ENCODE data around the gene TMEM236. TPM values are rescaled to one million over a fixed set of nuclear protein-coding genes. Genes with fewer than 3 reads are reported as not detected.
A peak's percentile ranks its signal among the peaks of the same experiment; 100 is the strongest.

Gene TMEM236
- total RNA-seq, 1 experiment from 2014 or later = 0.03 TPM

GRCh38 chr10:17842641-17843040 is 90.6 kb downstream of the TMEM236 start:
- in situ Hi-C loops (cut with HindIII; ENCODE audit: low pct_unique_long_range_greater_than_20kb, low sequenced_read_pairs) = no loop called here
- DNase-seq (ENCODE audit: low read depth, low spot score) = no peak

GRCh38 chr10:17847585-17848296 is 95.7 kb downstream of the TMEM236 start:
- DNase-seq (ENCODE audit: low read depth, low spot score) = peak; percentile 41
- in situ Hi-C loops (cut with HindIII; ENCODE audit: low pct_unique_long_range_greater_than_20kb, low sequenced_read_pairs) = no loop called here

GRCh38 chr10:17848646-17849045 is 96.6 kb downstream of the TMEM236 start:
- DNase-seq (ENCODE audit: low read depth, low spot score) = no peak
- in situ Hi-C loops (cut with HindIII; ENCODE audit: low pct_unique_long_range_greater_than_20kb, low sequenced_read_pairs) = no loop called here

Small RNAs within 50 kb of the gene (small RNA-seq; reads per million reads assigned to genes)
- 0 reads per million in 2 experiments for gene MIR511

Other genes starting within 250 kb of the TMEM236 start
- 24.2 and 25.3 TPM in 2 replicates for gene HACD1, start 134.8 kb upstream of the TMEM236 start, total RNA-seq (2014; rRNA removed; shearing (Covaris generic))
- 16.8 and 17.3 TPM in 2 replicates for gene STAM, start 108.0 kb upstream of the TMEM236 start, total RNA-seq (2014; rRNA removed; shearing (Covaris generic))
- not detected in 2 replicates for gene MRC1, start 57.1 kb downstream of the TMEM236 start, total RNA-seq (2014; rRNA removed; shearing (Covaris generic))
- gene SLC39A12, start 199.7 kb downstream of the TMEM236 start, total RNA-seq (2014; rRNA removed; shearing (Covaris generic)) = 0.05 TPM in 1 of 2 replicates, not detected in the other